Superior temporal gyrus (tissue), 1 donor: ENCODE data around the gene PKNOX2.

Source experiments
- DNase-seq: peaks from one replicate; pipeline ENCODE4 v3.0.0-alpha.2; 2016; ENCODE audit errors: extremely low spot score

The PKNOX2 gene

GRCh38 chr11:125258291-125259032 is 93.9 kb downstream of the PKNOX2 start:
- DNase-seq = no peak

GRCh38 chr11:125261588-125261987 is 97.0 kb downstream of the PKNOX2 start:
- DNase-seq = no peak

- no peak for DNase-seq
Measured at GRCh38 chr11:125262194-125262829, 97.8 kb downstream of the PKNOX2 start.

GRCh38 chr11:125262830-125263218 is 98.3 kb downstream of the PKNOX2 start:
- DNase-seq = no peak

- peak; percentile 75 for DNase-seq
Measured at GRCh38 chr11:125263268-125263790, 98.8 kb downstream of the PKNOX2 start.

- no peak for DNase-seq
Measured at GRCh38 chr11:125264100-125265022, 99.8 kb downstream of the PKNOX2 start.

GRCh38 chr11:125267548-125267947 is 103.0 kb downstream of the PKNOX2 start:
- DNase-seq = no peak

GRCh38 chr11:125268611-125269010 is 104.1 kb downstream of the PKNOX2 start:
- no peak for DNase-seq

GRCh38 chr11:125270106-125270505 is 105.6 kb downstream of the PKNOX2 start:
- no peak for DNase-seq

- DNase-seq = no peak
Measured at GRCh38 chr11:125270711-125271110, 106.2 kb downstream of the PKNOX2 start.

- DNase-seq = no peak
Measured at GRCh38 chr11:125271483-125272091, 107.0 kb downstream of the PKNOX2 start.

GRCh38 chr11:125272092-125272491 is 107.5 kb downstream of the PKNOX2 start:
- DNase-seq = no peak

GRCh38 chr11:125272821-125273220 is 108.3 kb downstream of the PKNOX2 start:
- DNase-seq = no peak

GRCh38 chr11:125273519-125274000 is 109.0 kb downstream of the PKNOX2 start:
- DNase-seq = no peak

- no peak for DNase-seq
Measured at GRCh38 chr11:125274309-125274708, 109.8 kb downstream of the PKNOX2 start.

- DNase-seq = no peak
Measured at GRCh38 chr11:125274774-125275173, 110.2 kb downstream of the PKNOX2 start.

- DNase-seq = no peak
Measured at GRCh38 chr11:125275905-125276618, 111.5 kb downstream of the PKNOX2 start.

- no peak for DNase-seq
Measured at GRCh38 chr11:125276619-125276976, 112.0 kb downstream of the PKNOX2 start.

- no peak for DNase-seq
Measured at GRCh38 chr11:125279676-125280418, 115.3 kb downstream of the PKNOX2 start.

GRCh38 chr11:125280646-125281045 is 116.1 kb downstream of the PKNOX2 start:
- no peak for DNase-seq
